SH-SY5Y (cell line): ENCODE results near the gene SPPL2C.

Source experiments
- GATA2 ChIP-seq: IDR thresholded peaks from 2 replicates; pipeline ENCODE4 v1.6.1; 2011; ENCODE audit warnings: mild to moderate bottlenecking, low read depth, low read length
- GATA3 ChIP-seq: IDR thresholded peaks from 2 replicates; pipeline ENCODE4 v1.6.1; 2011; ENCODE audit warnings: low read depth, mild to moderate bottlenecking, low read length, moderate library complexity

DNA sequence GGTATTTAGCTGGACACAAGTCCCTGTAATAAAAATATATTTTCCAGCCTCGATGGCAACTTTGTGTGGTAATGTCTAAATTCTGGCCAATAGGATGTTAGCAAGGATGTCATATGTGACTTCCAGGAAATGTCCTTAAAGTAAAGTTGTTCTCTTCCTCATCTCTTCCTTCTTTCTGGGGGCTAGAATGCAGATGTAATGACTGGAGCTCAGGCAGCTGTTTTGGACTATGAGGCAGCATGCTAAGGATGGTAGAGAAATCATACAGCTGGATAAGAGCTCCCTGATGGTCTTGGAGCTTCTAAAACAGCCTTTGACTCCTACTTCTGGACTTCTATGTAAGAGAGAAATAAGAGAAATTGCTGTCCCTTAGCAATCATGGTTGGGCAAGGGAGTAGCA, 32.8 kb downstream of the SPPL2C start:
- TF ChIP-seq GATA2 (no peak), GATA3 (no peak)
